Keratinocyte (primary cell): Measurements from ENCODE around the gene NLRP9.

Experiments
- EZH2 ChIP-seq: IDR thresholded peaks from one replicate; pipeline ENCODE4 v1.6.1; 2012; ENCODE audit warnings: inconsistent platforms, mild to moderate bottlenecking, low read length, moderate library complexity
- TF ChIP-seq, protein P1 (sequence below), 3 experiments: IDR thresholded peaks in 1 of 3; conservative IDR thresholded peaks in 1 of 3; optimal IDR thresholded peaks in 1 of 3; 2 replicates in 2 of 3; 3 replicates in 1 of 3; pipeline versions ENCODE3 to v1.5.1; 2011; ENCODE audit warnings: low read length in 3 of 3, mild to moderate bottlenecking in 3 of 3, moderate library complexity in 2 of 3, control low read depth in 1 of 3, inconsistent platforms in 1 of 3; ENCODE audit not compliant: insufficient read depth in 2 of 3; ENCODE audit errors: extremely low read depth in 1 of 3

DNA sequence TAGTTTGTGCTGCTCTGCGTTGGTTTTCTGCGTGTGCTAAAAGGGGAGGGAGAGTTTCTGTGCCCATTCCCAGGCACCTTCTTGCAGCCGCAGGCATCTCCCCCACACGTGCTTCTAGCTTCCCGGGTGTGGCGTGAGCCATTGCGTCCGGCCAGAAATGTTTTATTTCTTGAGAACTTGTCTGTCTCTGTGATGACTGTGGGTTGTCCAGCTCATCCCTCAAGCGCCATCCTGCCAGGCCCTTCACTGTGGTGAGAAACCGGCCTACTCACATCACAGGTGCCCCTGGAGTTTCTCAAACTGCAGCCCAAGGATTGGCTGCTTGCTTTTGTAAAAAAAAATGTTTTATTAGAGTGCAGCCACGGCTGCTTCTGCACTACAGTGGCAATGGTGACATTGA lies 39.0 kb downstream of the NLRP9 start:
- TF ChIP-seq, protein P1, sequence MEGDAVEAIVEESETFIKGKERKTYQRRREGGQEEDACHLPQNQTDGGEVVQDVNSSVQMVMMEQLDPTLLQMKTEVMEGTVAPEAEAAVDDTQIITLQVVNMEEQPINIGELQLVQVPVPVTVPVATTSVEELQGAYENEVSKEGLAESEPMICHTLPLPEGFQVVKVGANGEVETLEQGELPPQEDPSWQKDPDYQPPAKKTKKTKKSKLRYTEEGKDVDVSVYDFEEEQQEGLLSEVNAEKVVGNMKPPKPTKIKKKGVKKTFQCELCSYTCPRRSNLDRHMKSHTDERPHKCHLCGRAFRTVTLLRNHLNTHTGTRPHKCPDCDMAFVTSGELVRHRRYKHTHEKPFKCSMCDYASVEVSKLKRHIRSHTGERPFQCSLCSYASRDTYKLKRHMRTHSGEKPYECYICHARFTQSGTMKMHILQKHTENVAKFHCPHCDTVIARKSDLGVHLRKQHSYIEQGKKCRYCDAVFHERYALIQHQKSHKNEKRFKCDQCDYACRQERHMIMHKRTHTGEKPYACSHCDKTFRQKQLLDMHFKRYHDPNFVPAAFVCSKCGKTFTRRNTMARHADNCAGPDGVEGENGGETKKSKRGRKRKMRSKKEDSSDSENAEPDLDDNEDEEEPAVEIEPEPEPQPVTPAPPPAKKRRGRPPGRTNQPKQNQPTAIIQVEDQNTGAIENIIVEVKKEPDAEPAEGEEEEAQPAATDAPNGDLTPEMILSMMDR (optimal IDR thresholded peaks at IDR 0.05 in 1 of 3, IDR thresholded peaks at IDR 0.05 in 1 of 3, conservative IDR thresholded peaks at IDR 0.05 in 1 of 3; ENCODE audit: extremely low read depth in 1 of 3, insufficient read depth in 2 of 3, low read length in 3 of 3): no peak
- no peak for TF ChIP-seq EZH2
